Measurements from ENCODE around the gene KRAS.

The KRAS gene

GRCh38 chr12:25286837-25287236 lies 36.1 kb upstream of the KRAS start:
- no peak for TF ChIP-seq TAF1 (IDR thresholded peaks at IDR 0.05; ENCODE audit: borderline replicate concordance, insufficient read depth, low read length)
- no peak for TF ChIP-seq REST (IDR thresholded peaks at IDR 0.05; ENCODE audit: insufficient read depth in 1 of 2, low read depth in 2 of 2, low read length in 2 of 2)
- TF ChIP-seq POLR2AphosphoS5 (IDR thresholded peaks at IDR 0.05; ENCODE audit: low read depth, low read length) = no peak
- TF ChIP-seq SIN3A (IDR thresholded peaks at IDR 0.05; ENCODE audit: borderline replicate concordance, insufficient read depth, low read length) = no peak
- no peak for TF ChIP-seq FOXP2 (optimal IDR thresholded peaks at IDR 0.05; ENCODE audit: borderline replicate concordance, extremely low read depth, extremely low read length, insufficient read depth)

DNA sequence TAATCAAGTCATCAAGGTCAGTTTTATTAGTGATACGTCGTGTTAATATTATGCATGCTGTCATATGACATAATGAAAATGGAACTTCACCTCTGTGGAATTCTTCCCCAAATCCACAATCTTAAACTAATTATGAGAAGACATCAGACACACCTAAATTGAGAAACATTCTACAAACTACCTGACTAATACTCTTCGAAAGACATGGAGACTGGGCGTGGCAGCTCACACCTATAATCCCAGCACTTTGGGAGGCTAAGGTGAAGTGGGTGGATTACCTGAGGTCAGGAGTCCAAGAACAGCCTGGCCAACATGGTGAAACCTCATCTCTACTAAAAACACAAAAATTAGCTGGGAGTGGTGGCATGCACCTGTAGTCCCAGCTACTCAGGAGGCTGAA lies 33.3 kb upstream of the KRAS start:
- TF ChIP-seq FOXP2 (optimal IDR thresholded peaks at IDR 0.05; ENCODE audit: borderline replicate concordance, extremely low read depth, extremely low read length, insufficient read depth) (no peak), TAF1 (IDR thresholded peaks at IDR 0.05; ENCODE audit: borderline replicate concordance, insufficient read depth, low read length) (no peak), POLR2AphosphoS5 (IDR thresholded peaks at IDR 0.05; ENCODE audit: low read depth, low read length) (no peak), REST (IDR thresholded peaks at IDR 0.05; ENCODE audit: insufficient read depth in 1 of 2, low read depth in 2 of 2, low read length in 2 of 2) (no peak), SIN3A (IDR thresholded peaks at IDR 0.05; ENCODE audit: borderline replicate concordance, insufficient read depth, low read length) (no peak)

DNA sequence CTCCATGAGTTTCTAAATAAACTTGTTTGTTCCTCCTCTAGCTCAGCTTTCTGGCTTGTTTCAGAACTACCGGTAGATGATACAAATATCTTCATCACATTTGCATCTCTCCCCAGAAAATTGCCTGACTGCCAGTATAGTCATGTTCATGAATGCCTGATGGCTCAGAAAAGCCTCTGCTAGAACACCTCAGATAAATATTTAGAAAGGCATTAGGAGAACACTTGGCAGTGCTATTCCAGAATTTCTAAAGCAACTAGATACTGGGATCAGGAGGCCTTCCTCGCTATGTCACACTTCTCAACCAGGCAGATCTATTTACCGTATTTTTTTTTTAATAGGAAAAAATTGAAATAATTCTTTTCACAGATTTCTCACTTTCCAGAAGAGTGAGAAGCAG lies 32.3 kb upstream of the KRAS start:
- TF ChIP-seq POLR2AphosphoS5 (IDR thresholded peaks at IDR 0.05; ENCODE audit: low read depth, low read length) (no peak), SIN3A (IDR thresholded peaks at IDR 0.05; ENCODE audit: borderline replicate concordance, insufficient read depth, low read length) (no peak), TAF1 (IDR thresholded peaks at IDR 0.05; ENCODE audit: borderline replicate concordance, insufficient read depth, low read length) (no peak), FOXP2 (optimal IDR thresholded peaks at IDR 0.05; ENCODE audit: borderline replicate concordance, extremely low read depth, extremely low read length, insufficient read depth) (no peak), REST (IDR thresholded peaks at IDR 0.05; ENCODE audit: insufficient read depth in 1 of 2, low read depth in 2 of 2, low read length in 2 of 2) (no peak)

DNA sequence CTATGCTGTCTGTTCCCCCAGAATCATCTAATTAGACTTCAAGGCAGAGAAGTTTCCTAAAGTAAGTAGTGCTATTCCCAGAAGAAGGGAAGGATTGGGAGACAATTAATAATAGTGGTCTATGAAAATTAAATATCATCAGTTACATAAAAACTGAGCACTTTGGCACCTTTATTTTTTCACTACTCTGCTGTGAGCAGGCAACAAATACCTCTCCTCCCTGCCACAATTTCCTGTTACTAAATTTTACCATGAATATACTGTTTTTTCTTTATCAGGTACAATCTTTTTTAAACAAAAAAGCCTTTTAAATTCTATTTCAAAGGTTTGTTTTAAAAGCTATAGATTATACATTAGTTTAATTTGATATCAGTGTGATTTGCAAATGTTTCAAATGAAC lies 29.4 kb upstream of the KRAS start:
- no peak for TF ChIP-seq REST (IDR thresholded peaks at IDR 0.05; ENCODE audit: insufficient read depth in 1 of 2, low read depth in 2 of 2, low read length in 2 of 2)
- TF ChIP-seq POLR2AphosphoS5 (IDR thresholded peaks at IDR 0.05; ENCODE audit: low read depth, low read length) = no peak
- no peak for TF ChIP-seq SIN3A (IDR thresholded peaks at IDR 0.05; ENCODE audit: borderline replicate concordance, insufficient read depth, low read length)
- no peak for TF ChIP-seq TAF1 (IDR thresholded peaks at IDR 0.05; ENCODE audit: borderline replicate concordance, insufficient read depth, low read length)
- no peak for TF ChIP-seq FOXP2 (optimal IDR thresholded peaks at IDR 0.05; ENCODE audit: borderline replicate concordance, extremely low read depth, extremely low read length, insufficient read depth)

- TF ChIP-seq SIN3A (IDR thresholded peaks at IDR 0.05; ENCODE audit: borderline replicate concordance, insufficient read depth, low read length) (no peak), FOXP2 (optimal IDR thresholded peaks at IDR 0.05; ENCODE audit: borderline replicate concordance, extremely low read depth, extremely low read length, insufficient read depth) (no peak), POLR2AphosphoS5 (IDR thresholded peaks at IDR 0.05; ENCODE audit: low read depth, low read length) (no peak), REST (IDR thresholded peaks at IDR 0.05; ENCODE audit: insufficient read depth in 1 of 2, low read depth in 2 of 2, low read length in 2 of 2) (no peak), TAF1 (IDR thresholded peaks at IDR 0.05; ENCODE audit: borderline replicate concordance, insufficient read depth, low read length) (no peak)
Measured at GRCh38 chr12:25278269-25278668, 27.5 kb upstream of the KRAS start.

Data from PFSK-1 (cell line).